Lung (tissue), 16 donors: Measurements from ENCODE around the gene COL11A2. TPM values are rescaled to one million over a fixed set of nuclear protein-coding genes. Genes with fewer than 3 reads are reported as not detected.

Source experiments
- ATAC-seq: fragments of 200-7000 bp; cut with Tn5 transposase; one replicate; pipeline ENCODE4 v1.9.1; 2020; ENCODE audit warnings: moderate number of reproducible peaks; ENCODE audit not compliant: insufficient read depth, low FRiP score
- DNase-seq, 3 donors: peaks; one replicate each; pipeline ENCODE4 v3.0.0-alpha.2; 2013 to 2017
- H3K27ac ChIP-seq, 2 donors: one replicate each; pipeline ENCODE4 v1.5.1; 2013; ENCODE audit warnings: mild to moderate bottlenecking in 2 of 2, moderate library complexity in 2 of 2, control low read depth in 1 of 2, inconsistent platforms in 1 of 2, low read depth in 1 of 2, low read length in 1 of 2
- H3K27me3 ChIP-seq, 3 donors: one replicate each; pipeline ENCODE4 v1.5.1; 2013; ENCODE audit warnings: low read length in 2 of 3; ENCODE audit not compliant: control insufficient read depth in 3 of 3, insufficient read depth in 3 of 3
- H3K36me3 ChIP-seq, 4 donors: one replicate each; pipeline ENCODE4 v1.5.1; 2013; ENCODE audit warnings: low read length in 4 of 4, mild to moderate bottlenecking in 1 of 4, moderate library complexity in 1 of 4; ENCODE audit not compliant: control insufficient read depth in 4 of 4, insufficient read depth in 4 of 4
- H3K4me1 ChIP-seq, 5 donors: one replicate each; pipeline ENCODE4 v1.5.1; 2013; ENCODE audit warnings: low read length in 5 of 5, mild to moderate bottlenecking in 2 of 5, moderate library complexity in 1 of 5; ENCODE audit not compliant: control insufficient read depth in 5 of 5, insufficient read depth in 5 of 5
- H3K4me3 ChIP-seq: one replicate; pipeline ENCODE4 v1.5.1; 2013; ENCODE audit warnings: mild to moderate bottlenecking, control low read depth, moderate library complexity
- H3K9ac ChIP-seq, 2 donors: one replicate each; pipeline ENCODE4 v1.5.1; 2013; ENCODE audit warnings: low read length in 2 of 2, control low read depth in 1 of 2; ENCODE audit not compliant: insufficient read depth in 1 of 2
- H3K9me3 ChIP-seq, 4 donors: one replicate each; pipeline ENCODE4 v1.5.1; 2013; ENCODE audit warnings: low read length in 3 of 4, mild to moderate bottlenecking in 1 of 4, moderate library complexity in 1 of 4; ENCODE audit not compliant: control insufficient read depth in 4 of 4, insufficient read depth in 3 of 4
- CTCF ChIP-seq: IDR thresholded peaks from 2 replicates; pipeline ENCODE4 v1.5.1; 2012; ENCODE audit warnings: mild to moderate bottlenecking; ENCODE audit errors: control extremely low read depth, extremely low read depth
- WGBS, 2 donors: extraction: QIAGEN DNeasy Blood & Tissue Kit; methylation state at CpG; one replicate each; pipeline ENCODE4 v1.1.7; 2013; 5-methylcytosine and 5-hydroxymethylcytosine counted together
- long read RNA-seq, 5 donors: transcript quantifications; one replicate each; lab custom pipeline, GENCODE V29; 2026
- polyA plus RNA-seq, 2 donors: library from polyadenylated mRNA; stranded (reverse); fragments of 200-250 nt; gene quantifications; one replicate each; pipeline ENCODE4 v1.2.1, GENCODE V29; 2013
- total RNA-seq, 2 donors: library from RNA; depleted of rRNA in 1 of 2; stranded (reverse); fragments of >200 nt in 1 of 2; gene quantifications; one replicate each; pipeline ENCODE4 v1.2.1, GENCODE V29; 2014 to 2021
- donor health status: control.
- donor health status: control.
- donor health status: Bipolar disorder and iron deficiency.
- donor health status: healthy.
- donor health status: DM: yes; HTN: yes; CAD: no.

COL11A2 gene
- 1 to 10 TPM in 1 of 2 donors, under 1 TPM in 1; 0.77 to 2.4 TPM for total RNA-seq
- polyA plus RNA-seq, result 1 to 10 TPM in 1 of 2 donors, under 1 TPM in 1; 0.32 to 1.0 TPM
- long read RNA-seq, donor 1, partial matches to known transcripts, result 99 of 126 reads
- long read RNA-seq, donor 1, other reads (novel, unspliced or antisense), result 27 of 126 reads
- long read RNA-seq, donor 2, partial matches to known transcripts, result 0 of 1 reads
- long read RNA-seq, donor 2, other reads (novel, unspliced or antisense), result 0 of 1 reads
- long read RNA-seq, donor 3, result 0 reads
- long read RNA-seq, donor 4, partial matches to known transcripts, result 75 of 76 reads
- long read RNA-seq, donor 4, other reads (novel, unspliced or antisense), result 0 of 76 reads
- long read RNA-seq, donor 5, partial matches to known transcripts, result 0 of 1 reads
- long read RNA-seq, donor 5, other reads (novel, unspliced or antisense), result 0 of 1 reads

DNA sequence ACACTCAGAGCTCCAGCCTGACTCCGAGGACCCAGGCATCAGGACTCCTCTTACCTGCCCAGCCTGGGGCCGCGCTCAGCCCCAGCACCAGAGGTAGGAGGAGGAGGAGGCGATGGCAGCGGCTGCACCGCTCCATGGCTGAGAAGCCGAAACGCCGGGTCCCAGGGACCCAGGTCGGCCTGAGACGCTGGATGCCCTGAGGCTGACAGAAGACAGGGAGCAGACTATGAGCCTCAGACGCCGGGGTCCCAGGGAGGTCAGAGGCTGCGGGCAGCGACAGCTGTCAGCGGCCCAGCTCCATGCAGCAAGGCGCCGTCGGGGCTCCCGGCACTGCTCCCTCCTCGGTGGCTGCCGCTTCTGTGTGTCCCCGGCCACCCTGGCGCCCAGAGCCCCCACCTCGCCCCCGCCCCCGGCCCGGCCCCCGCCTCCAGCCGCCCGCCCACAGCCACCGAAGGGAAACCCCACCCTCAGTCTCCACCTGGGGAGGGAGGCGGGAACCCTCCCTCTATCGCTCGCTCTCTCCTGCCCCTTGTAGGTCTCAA is at the start of gene COL11A2:
Gene COL11A2, minus strand, starts transcription at position 363 of the 542 bp plus-strand sequence. Its CDS starts 227 bp downstream, at position 136.
- Histone ChIP-seq H3K9me3 (no peaks in the 10 kb centered on the region), H3K9ac (no peak within 1 kb of the TSS), H3K4me1 (peaks cover 0 to 17% (median 5%) of the 10 kb centered on the region in 5 donors), H3K27me3 (peaks cover 0 to 21% (median 18%) of the 10 kb centered on the region in 3 donors), H3K4me3 (no peak within 1 kb of the TSS), H3K27ac (no peak within 1 kb of the TSS), H3K36me3 (peaks cover 0 to 26% (median 18%) of the 10 kb centered on the region in 4 donors)
- 9 to 14% methylated on average over 32 to 35 of the region's 35 CpGs for WGBS, 2 donors
- TF ChIP-seq CTCF, result no peak
- DNase-seq (no peak), ATAC-seq (no peak)

- Histone ChIP-seq H3K9me3 (no peaks in the 10 kb centered on the region), H3K4me1 (no peaks in the 10 kb centered on the region), H3K36me3 (no peaks in the 10 kb centered on the region), H3K4me3 (no peak overlapping the region), H3K27me3 (peaks cover 0 to 3% (median 0%) of the 10 kb centered on the region in 3 donors), H3K27ac (no peak overlapping the region), H3K9ac (no peak overlapping the region)
- TF ChIP-seq CTCF, result no peak
- no peak for ATAC-seq
- 51 to 53% methylated on average over 3 of the region's 3 CpGs for WGBS, 2 donors
- DNase-seq, result no peak
Measured at GRCh38 chr6:33241968-33242367, 49.7 kb upstream of the COL11A2 start.

- no peak overlapping the region for H3K4me3 ChIP-seq
- ATAC-seq (no peak), DNase-seq (no peak)
- H3K9ac ChIP-seq, result no peak overlapping the region
- 73 to 84% methylated on average over 2 of the region's 2 CpGs for WGBS, 2 donors
- H3K27me3 ChIP-seq, result peaks cover 0 to 5% (median 0%) of the 10 kb centered on the region in 3 donors
- no peaks in the 10 kb centered on the region for H3K9me3 ChIP-seq
- no peak for TF ChIP-seq CTCF
- H3K36me3 ChIP-seq, result no peaks in the 10 kb centered on the region
- no peaks in the 10 kb centered on the region for H3K4me1 ChIP-seq
- no peak overlapping the region for H3K27ac ChIP-seq
Measured at GRCh38 chr6:33237741-33238140, 45.5 kb upstream of the COL11A2 start.
